K562 (cell line): Measurements from ENCODE around the gene FTL. TPM values are rescaled to one million over a fixed set of nuclear protein-coding genes. Genes with fewer than 3 reads are reported as not detected.

Experiments
- ATAC-seq: fragments of 200-7000 bp; cut with Tn5 transposase; 3 replicates; pipeline ENCODE4 v1.9.1; 2020; ENCODE audit warnings: moderate library complexity
- BruUV-seq: library from RNA; stranded (reverse); fragments of 400-500 nt; replicated peaks from 2 replicates; lab custom pipeline; 2021; lab: Mats Ljungman, UMichigan
- CTCF ChIA-PET: fragments of 300-600 bp; formaldehyde crosslinking; extraction: SDS; loops from one replicate; lab custom pipeline; 2021; ENCODE audit warnings: low intra/inter-chr PET ratio; lab: Yijun Ruan, JAX
- POLR2A ChIA-PET: fragments of 300-600, 350-650 bp; sonication (Branson Sonifier 250); formaldehyde crosslinking; extraction: SDS; loops from one replicate; lab custom pipeline; 2021; ENCODE audit warnings: antibody characterized with exemption, inconsistent platforms; lab: Yijun Ruan, JAX
- DNase-seq, 4 experiments: peaks; one replicate each; pipeline versions ENCODE4 v3.0.0 to v3.0.0-alpha.2; 2011 to 2018; ENCODE audit warnings: low spot score in 3 of 4, mixed read lengths in 3 of 4; ENCODE audit errors: extremely low read depth in 1 of 4
- FAIRE-seq: peaks from 2 replicates; lab custom pipeline; 2011; peaks lifted over from hg19 to GRCh38; lab: Jason Lieb, UNC
- H2AFZ ChIP-seq: 2 replicates; pipeline ENCODE4 v1.6.0; 2011; ENCODE audit warnings: low read depth, low read length, control low read depth, inconsistent platforms
- H3K27ac ChIP-seq: fragments of 200-600 bp; 3 replicates; pipeline ENCODE4 v1.8.0; 2011; ENCODE audit warnings: low read depth, mild to moderate bottlenecking, control low read depth, inconsistent platforms, low read length, moderate library complexity, mixed read lengths; ENCODE audit errors: extremely low read depth
- H3K27me3 ChIP-seq, 2 experiments: fragments of 300-600 bp in 1 of 2; 2 replicates in 1 of 2; 3 replicates in 1 of 2; pipeline versions ENCODE4 v1.6.0 to v1.8.0; 2011; ENCODE audit warnings: inconsistent platforms in 2 of 2, low read length in 2 of 2, mild to moderate bottlenecking in 1 of 2, mixed read lengths in 1 of 2, moderate library complexity in 1 of 2; ENCODE audit not compliant: control insufficient read depth in 2 of 2, insufficient read depth in 2 of 2
- H3K36me3 ChIP-seq: fragments of 300-600 bp; 3 replicates; pipeline ENCODE4 v1.8.0; 2011; ENCODE audit warnings: mild to moderate bottlenecking, low read length, inconsistent platforms; ENCODE audit not compliant: control insufficient read depth, insufficient read depth
- H3K4me1 ChIP-seq, 2 experiments: fragments of 200-600 bp in 1 of 2; replicated peaks in 1 of 2; 2 replicates in 1 of 2; 3 replicates in 1 of 2; pipeline versions ENCODE4 v1.5.1 to v1.8.0; 2011; ENCODE audit warnings: inconsistent platforms in 2 of 2, low read length in 2 of 2, mild to moderate bottlenecking in 1 of 2, mixed read lengths in 1 of 2, moderate library complexity in 1 of 2; ENCODE audit not compliant: control insufficient read depth in 2 of 2, insufficient read depth in 2 of 2
- H3K4me2 ChIP-seq: 2 replicates; pipeline ENCODE4 v1.6.1; 2011; ENCODE audit warnings: low read length, control low read depth, inconsistent platforms, mixed read lengths; ENCODE audit not compliant: insufficient read depth
- H3K4me3 ChIP-seq: fragments of 200-600 bp; sonication (generic), shearing (Covaris generic); 2 replicates; pipeline ENCODE4 v1.5.1; 2016; ENCODE audit warnings: control low read depth, inconsistent platforms
- H3K79me2 ChIP-seq: fragments of 200-600 bp; 3 replicates; pipeline ENCODE4 v1.8.0; 2011; ENCODE audit warnings: low read length, inconsistent platforms; ENCODE audit not compliant: control insufficient read depth, insufficient read depth
- H3K9ac ChIP-seq, 2 experiments: 2 replicates each; pipeline versions ENCODE4 v1.6.0 to v1.6.1; 2011; ENCODE audit warnings: low read depth in 2 of 2, low read length in 2 of 2, control low read depth in 1 of 2, inconsistent platforms in 1 of 2, mild to moderate bottlenecking in 1 of 2, mixed read lengths in 1 of 2; ENCODE audit not compliant: insufficient read depth in 1 of 2
- H3K9me1 ChIP-seq: one replicate; pipeline ENCODE4 v1.6.0; 2011; ENCODE audit warnings: inconsistent platforms, mild to moderate bottlenecking, low read length, moderate library complexity; ENCODE audit not compliant: control insufficient read depth, insufficient read depth
- H3K9me3 ChIP-seq: replicated peaks from 2 replicates; pipeline ENCODE4 v1.5.1; 2011; ENCODE audit warnings: low read depth, low read length, inconsistent platforms; ENCODE audit not compliant: control insufficient read depth, insufficient read depth
- H4K20me1 ChIP-seq: replicated peaks from 2 replicates; pipeline ENCODE4 v1.6.1; 2011; ENCODE audit warnings: low read length, inconsistent platforms, mixed read lengths; ENCODE audit not compliant: control insufficient read depth, insufficient read depth
- C11orf30 ChIP-seq: fragments of 450-650 bp; IDR thresholded peaks from 2 replicates; pipeline ENCODE4 v1.6.1; 2016; ENCODE audit warnings: low read depth, mild to moderate bottlenecking
- GTF3C2 ChIP-seq: IDR thresholded peaks from 3 replicates; pipeline ENCODE4 v1.6.1; 2011; ENCODE audit warnings: borderline replicate concordance, mild to moderate bottlenecking, moderate library complexity; ENCODE audit not compliant: insufficient read length; ENCODE audit errors: extremely low read depth
- NCOA1 ChIP-seq: fragments of 450-650 bp; IDR thresholded peaks from 2 replicates; pipeline ENCODE4 v1.6.1; 2016; ENCODE audit warnings: low read depth
- NFRKB ChIP-seq: fragments of 450-650 bp; IDR thresholded peaks from 2 replicates; pipeline ENCODE4 v1.6.1; 2016; ENCODE audit warnings: low read depth
- NR4A1 ChIP-seq, 2 experiments: fragments of 250-450 bp in 1 of 2; fragments of 450-650 bp in 1 of 2; sonication (Bioruptor Pico) in 1 of 2; IDR thresholded peaks; 2 replicates each; pipeline versions ENCODE4 v1.4.0 to v1.6.1; 2016 to 2020; ENCODE audit warnings: mild to moderate bottlenecking in 2 of 2, missing compliant biosample characterization in 1 of 2, missing genetic modification characterization in 1 of 2, moderate library complexity in 1 of 2
- TFE3 ChIP-seq: fragments of 450-650 bp; formaldehyde crosslinking; IDR thresholded peaks from 2 replicates; pipeline ENCODE4 v1.4.0; 2020; ENCODE audit warnings: mild to moderate bottlenecking, mixed read lengths
- TOE1 ChIP-seq, 2 experiments: fragments of 450-650 bp in 1 of 2; sonication (generic) in 1 of 2; formaldehyde crosslinking in 1 of 2; IDR thresholded peaks; 2 replicates each; pipeline versions ENCODE4 v1.7.1 to v1.8.0; 2016 to 2022; ENCODE audit warnings: borderline replicate concordance in 2 of 2, mild to moderate bottlenecking in 2 of 2, antibody characterized with exemption in 1 of 2, inconsistent platforms in 1 of 2, low read depth in 1 of 2, missing genetic modification reagents in 1 of 2, moderate library complexity in 1 of 2
- XRCC4 ChIP-seq: IDR thresholded peaks from one replicate; pipeline ENCODE4 v1.6.1; 2011; ENCODE audit not compliant: insufficient read depth, insufficient read length; ENCODE audit errors: extremely low read depth
- ZBTB7A ChIP-seq: IDR thresholded peaks from 2 replicates; pipeline ENCODE4 v1.6.1; 2011; ENCODE audit warnings: low read depth, mild to moderate bottlenecking, low read length, moderate library complexity, borderline replicate concordance; ENCODE audit not compliant: control insufficient read depth
- WGBS: fragments of 100-300 bp; shearing (Covaris generic); methylation state at CpG from one replicate; pipeline ENCODE4 v1.1.6; 2016; ENCODE audit warnings: low coverage, mixed read lengths; ENCODE audit not compliant: insufficient coverage; ENCODE audit errors: missing lambda C conversion rate; 5-methylcytosine and 5-hydroxymethylcytosine counted together
- in situ Hi-C: fragments of 300-500 bp; cut with MboI; formaldehyde crosslinking; loops from 4 replicates; pipeline ENCODE4 v1.15.0; 2018; ENCODE audit warnings: inconsistent platforms, mixed read lengths
- intact Hi-C: fragments of 100-400 bp; cut with micrococcal nuclease; formaldehyde crosslinking; loops from 2 replicates; pipeline ENCODE4 v1.14.2; 2022
- polyA plus RNA-seq, 8 experiments: library from polyadenylated mRNA; depleted of rRNA in 4 of 8; stranded (reverse) in 5 of 8; unstranded in 3 of 8; fragments of >200 nt; fragmentation: Nextera tagmentation in 2 of 8; fragmentation: Illumina TruSeq in 1 of 8; extraction: Ambion mirVana in 2 of 8; extraction: Trizol in 1 of 8; gene quantifications; 2 replicates each; pipeline versions ENCODE4 v1.2.1 to v1.2.3, GENCODE V29; 2011 to 2014; ENCODE audit warnings: inconsistent platforms in 1 of 8, missing spikeins in 1 of 8
- total RNA-seq, 7 experiments: library from RNA; depleted of rRNA in 6 of 7; stranded (reverse); fragments of >200 nt in 6 of 7; fragmentation: Illumina TruSeq in 2 of 7; extraction: Trizol in 2 of 7; gene quantifications; 2 replicates each; pipeline versions ENCODE4 v1.2.1 to v1.2.3, GENCODE V29; 2011 to 2021; ENCODE audit warnings: low replicate concordance in 1 of 7
- TF ChIP-seq, protein P1 (sequence below): sonication (generic); formaldehyde crosslinking; IDR thresholded peaks from 2 replicates; pipeline ENCODE4 v1.8.0; 2022; ENCODE audit warnings: mild to moderate bottlenecking, missing genetic modification reagents

FTL gene
- total and polyA plus RNA-seq, 9 of the 15 experiments (the other 6 are each of a cell fraction or from before 2014, with no cell fraction given), result 1,231 to 27,415 (median 3,965) TPM

- H3K4me1 ChIP-seq, result peaks cover 5 to 30% of the 10 kb centered on the region in 2 experiments; a peak in 4 of 5 replicates
- ATAC-seq, result no peak
- 0% methylated on average over 13 of the region's 13 CpGs for WGBS
- DNase-seq, result no peak
- peak overlapping the region; percentile 94 to 95 for H3K9ac ChIP-seq
- H3K4me3 ChIP-seq, result peak overlapping the region; percentile 87
- H3K4me2 ChIP-seq, result peak overlapping the region; percentile 99
- TSS peak; percentile 79 for BruUV-seq
- CTCF ChIA-PET, result no interaction called here
- H3K27ac ChIP-seq, result peak overlapping the region; percentile 91
- peaks cover 42% of the 10 kb centered on the region; the same call in 2 of the 3 replicates for H3K36me3 ChIP-seq
- peak overlapping the region; percentile 61; the same call in 1 of the 2 replicates for H2AFZ ChIP-seq
- no peaks in the 10 kb centered on the region for H3K9me3 ChIP-seq
- H4K20me1 ChIP-seq, result 0 out of 2 replicates have a peak, but pooled peaks cover 2% of the 10 kb centered on the region
- no peaks in the 10 kb centered on the region for H3K27me3 ChIP-seq
- peaks cover 80% of the 10 kb centered on the region for H3K79me2 ChIP-seq
- POLR2A ChIA-PET, result interaction anchor here (0.7 to 3.0 kb wide), 13 partner anchors 9 to 364 kb away, joined by 3 to 42 read pairs (median 4); partner anchors contain the start of gene FTL
- H3K9me1 ChIP-seq, result no peaks in the 10 kb centered on the region
- FAIRE-seq, result no peak
- intact Hi-C loops, result loop anchor here (10.0 kb wide), 2 partner anchors 161 to 231 kb away; partner anchors contain the start of genes HRC and TRPM4
- in situ Hi-C loops, result no loop called here
- TF ChIP-seq XRCC4 (no peak), NCOA1 (no peak), NR4A1 (CRISPR knock-in tag; IDR thresholded peaks at IDR 0.05) (0 out of 2 replicates have a peak, but pooled peaks have one; percentile 39), NR4A1 (tag; IDR thresholded peaks at IDR 0.05) (no peak), TOE1 (IDR thresholded peaks at IDR 0.05; ENCODE audit: borderline replicate concordance) (0 out of 2 replicates have a peak, but pooled peaks have one; percentile 1), TOE1 (CRISPR knock-in tag; IDR thresholded peaks at IDR 0.05; ENCODE audit: borderline replicate concordance, low read depth) (no peak), GTF3C2 (no peak), NFRKB (peak; percentile 16; the same call in 1 of the 2 replicates), ZBTB7A (0 out of 2 replicates have a peak, but pooled peaks have one; percentile 31), TFE3 (no peak), C11orf30 (peak; percentile 3; the same call in 1 of the 2 replicates)
- TF ChIP-seq, protein P1, sequence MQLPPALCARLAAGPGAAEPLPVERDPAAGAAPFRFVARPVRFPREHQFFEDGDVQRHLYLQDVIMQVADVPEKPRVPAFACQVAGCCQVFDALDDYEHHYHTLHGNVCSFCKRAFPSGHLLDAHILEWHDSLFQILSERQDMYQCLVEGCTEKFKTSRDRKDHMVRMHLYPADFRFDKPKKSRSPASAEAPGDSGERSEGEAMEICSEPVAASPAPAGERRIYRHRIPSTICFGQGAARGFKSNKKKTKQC (CRISPR knock-in tag), result 0 out of 2 replicates have a peak, but pooled peaks have one; percentile 48
These were observed 28.9 kb downstream of the FTL start for GRCh38 chr19:48994035-48994386.
